ENCODE data around the gene ANO6. TPM values are rescaled to one million over a fixed set of nuclear protein-coding genes. Genes with fewer than 3 reads are reported as not detected.

The ANO6 gene
- total and polyA plus RNA-seq, 8 donors = 58.0 to 79.7 (median 66.1) TPM

GRCh38 chr12:45481746-45482145, 265.9 kb downstream of the ANO6 start:
- no peak for DNase-seq
- Histone ChIP-seq H3K4me1 (no peaks in the 10 kb centered on the region), H3K36me3 (no peaks in the 10 kb centered on the region), H3K4me3 (no peak overlapping the region), H3K27ac (no peak overlapping the region), H3K27me3 (no peaks in the 10 kb centered on the region), H3K9me3 (peaks cover 0 to 9% of the 10 kb centered on the region in 2 donors)
- no peak for ATAC-seq
- no peak for TF ChIP-seq CTCF (IDR thresholded peaks at IDR 0.05)
- intact Hi-C loops (cut with DNase I) = no loop called here

- no peak for TF ChIP-seq CTCF (IDR thresholded peaks at IDR 0.05)
- no peak for DNase-seq
- H3K27me3 ChIP-seq = no peaks in the 10 kb centered on the region
- no peak overlapping the region for H3K4me3 ChIP-seq
- ATAC-seq = peak; percentile 33
- no peak overlapping the region for H3K27ac ChIP-seq
- H3K4me1 ChIP-seq = no peaks in the 10 kb centered on the region
- H3K9me3 ChIP-seq = peaks cover 0 to 8% of the 10 kb centered on the region in 2 donors
- intact Hi-C loops (cut with DNase I) = no loop called here
- no peaks in the 10 kb centered on the region for H3K36me3 ChIP-seq
Observed at GRCh38 chr12:45483571-45483970, 267.7 kb downstream of the ANO6 start.

Other genes starting within 250 kb of the ANO6 start
- not detected for gene DBX2, start 165.0 kb upstream of the ANO6 start, total RNA-seq
- gene DBX2, start 165.0 kb upstream of the ANO6 start, polyA plus RNA-seq (ENCODE audit: insufficient read length in 6 of 6) = not detected